Brain microvascular endothelial cell (primary cell): Measurements from ENCODE around the gene NKX1-1.

Experiments
- DNase-seq: peaks from one replicate; pipeline ENCODE4 v3.0.0-alpha.2; 2020
- H3K27ac ChIP-seq: fragments of 250-450 bp; sonication (Bioruptor Pico); 2 replicates; pipeline ENCODE4 v1.5.1; 2020; ENCODE audit warnings: mild to moderate bottlenecking, moderate library complexity
- H3K27me3 ChIP-seq: fragments of 250-450 bp; sonication (Bioruptor Pico); replicated peaks from 2 replicates; pipeline ENCODE4 v1.5.1; 2020; ENCODE audit warnings: mild to moderate bottlenecking
- H3K36me3 ChIP-seq: fragments of 250-450 bp; sonication (Bioruptor Pico); replicated peaks from 2 replicates; pipeline ENCODE4 v1.5.1; 2020; ENCODE audit warnings: mild to moderate bottlenecking
- H3K4me3 ChIP-seq: 2 replicates; pipeline ENCODE4 v1.5.1; 2011; ENCODE audit warnings: low read depth, mild to moderate bottlenecking, control low read depth, low read length, moderate library complexity
- in situ Hi-C: cut with HindIII; loops from 2 replicates; pipeline ENCODE4 v1.10.0; 2017; ENCODE audit warnings: low sequenced_read_pairs, low pct_ligation_motif_present
- TF ChIP-seq, protein P1 (sequence below): IDR thresholded peaks from 2 replicates; pipeline ENCODE4 v1.5.1; 2011; ENCODE audit warnings: low read depth, mild to moderate bottlenecking, moderate library complexity, low read length, control low read depth, inconsistent platforms; ENCODE audit errors: missing control alignments

NKX1-1 gene

GRCh38 chr4:1382776-1383727 is 23.2 kb downstream of the NKX1-1 start:
- TF ChIP-seq, protein P1, sequence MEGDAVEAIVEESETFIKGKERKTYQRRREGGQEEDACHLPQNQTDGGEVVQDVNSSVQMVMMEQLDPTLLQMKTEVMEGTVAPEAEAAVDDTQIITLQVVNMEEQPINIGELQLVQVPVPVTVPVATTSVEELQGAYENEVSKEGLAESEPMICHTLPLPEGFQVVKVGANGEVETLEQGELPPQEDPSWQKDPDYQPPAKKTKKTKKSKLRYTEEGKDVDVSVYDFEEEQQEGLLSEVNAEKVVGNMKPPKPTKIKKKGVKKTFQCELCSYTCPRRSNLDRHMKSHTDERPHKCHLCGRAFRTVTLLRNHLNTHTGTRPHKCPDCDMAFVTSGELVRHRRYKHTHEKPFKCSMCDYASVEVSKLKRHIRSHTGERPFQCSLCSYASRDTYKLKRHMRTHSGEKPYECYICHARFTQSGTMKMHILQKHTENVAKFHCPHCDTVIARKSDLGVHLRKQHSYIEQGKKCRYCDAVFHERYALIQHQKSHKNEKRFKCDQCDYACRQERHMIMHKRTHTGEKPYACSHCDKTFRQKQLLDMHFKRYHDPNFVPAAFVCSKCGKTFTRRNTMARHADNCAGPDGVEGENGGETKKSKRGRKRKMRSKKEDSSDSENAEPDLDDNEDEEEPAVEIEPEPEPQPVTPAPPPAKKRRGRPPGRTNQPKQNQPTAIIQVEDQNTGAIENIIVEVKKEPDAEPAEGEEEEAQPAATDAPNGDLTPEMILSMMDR: no peak
- no peak overlapping the region for H3K4me3 ChIP-seq
- no peak overlapping the region for H3K27ac ChIP-seq
- no peak for DNase-seq
- no peaks in the 10 kb centered on the region for H3K27me3 ChIP-seq
- in situ Hi-C loops: no loop called here
- H3K36me3 ChIP-seq: no peaks in the 10 kb centered on the region

DNA sequence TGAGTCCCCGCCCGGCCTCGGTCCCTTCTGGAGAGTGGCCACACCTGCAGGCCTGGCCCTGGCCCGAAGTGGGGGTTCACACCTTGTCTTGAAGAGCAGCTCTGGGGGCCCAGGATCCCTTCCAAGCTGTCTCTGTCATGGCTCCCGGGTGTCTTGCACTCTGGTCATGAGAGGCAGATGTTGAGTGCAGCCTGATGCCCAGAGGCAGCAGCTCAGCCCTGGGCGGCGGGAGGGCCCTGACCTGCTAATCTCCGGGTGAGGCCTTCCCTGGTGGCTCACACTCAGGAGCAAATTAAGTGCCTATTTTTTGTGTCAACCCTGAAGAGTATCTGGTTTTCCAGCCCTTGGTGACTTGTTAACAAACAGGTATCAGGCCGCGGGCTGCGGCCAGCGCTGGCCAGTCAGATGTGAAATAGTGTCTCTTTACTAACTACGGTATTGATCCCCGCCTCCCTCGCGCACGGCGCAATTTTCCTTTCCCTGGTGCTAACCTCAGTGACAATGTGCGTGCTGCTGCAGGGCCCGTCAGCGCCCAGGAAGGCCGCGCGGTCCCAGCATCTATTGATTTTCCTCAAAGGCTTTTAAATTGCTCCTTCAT is 24.2 kb downstream of the NKX1-1 start:
- H3K36me3 ChIP-seq: no peaks in the 10 kb centered on the region
- H3K4me3 ChIP-seq: no peak overlapping the region
- TF ChIP-seq, protein P1: no peak
- H3K27ac ChIP-seq: no peak overlapping the region
- in situ Hi-C loops: no loop called here
- no peaks in the 10 kb centered on the region for H3K27me3 ChIP-seq
- DNase-seq: no peak

GRCh38 chr4:1381181-1381621 is 25.0 kb downstream of the NKX1-1 start:
- DNase-seq: no peak
- Histone ChIP-seq H3K36me3 (no peaks in the 10 kb centered on the region), H3K4me3 (no peak overlapping the region), H3K27ac (no peak overlapping the region), H3K27me3 (no peaks in the 10 kb centered on the region)
- TF ChIP-seq, protein P1: no peak
- in situ Hi-C loops: no loop called here

GRCh38 chr4:1380368-1381151 is 25.7 kb downstream of the NKX1-1 start:
- Histone ChIP-seq H3K36me3 (no peaks in the 10 kb centered on the region), H3K27me3 (no peaks in the 10 kb centered on the region), H3K4me3 (no peak overlapping the region), H3K27ac (no peak overlapping the region)
- in situ Hi-C loops: no loop called here
- TF ChIP-seq, protein P1: no peak
- no peak for DNase-seq

DNA sequence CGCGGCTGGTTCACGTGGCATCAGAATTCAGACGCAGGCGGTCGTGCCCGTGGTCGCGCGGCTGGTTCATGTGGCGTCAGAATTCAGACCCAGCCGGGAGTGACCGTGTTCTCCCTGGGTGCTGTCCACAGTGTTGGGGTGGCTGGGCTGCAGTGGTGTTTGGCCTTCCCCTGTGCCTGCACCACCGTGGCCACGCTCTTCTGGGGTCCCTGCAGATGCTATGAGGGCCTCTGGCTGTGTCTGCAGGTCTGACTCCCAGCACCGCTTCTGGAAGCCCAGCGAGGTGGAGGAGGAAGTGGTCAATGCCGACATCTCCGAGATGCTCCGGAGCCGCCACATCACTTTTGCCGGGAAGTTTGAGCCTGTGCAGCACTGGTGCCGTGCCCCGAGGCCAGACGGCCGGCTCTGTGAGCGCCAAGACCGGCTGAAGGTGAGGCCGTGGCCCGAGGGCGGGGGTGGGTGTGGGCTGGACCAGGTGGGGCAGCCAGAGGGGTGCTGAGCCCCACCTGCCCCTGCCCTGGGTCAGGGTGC is 26.4 kb downstream of the NKX1-1 start:
- Histone ChIP-seq H3K4me3 (no peak overlapping the region), H3K27me3 (no peaks in the 10 kb centered on the region), H3K36me3 (no peaks in the 10 kb centered on the region), H3K27ac (no peak overlapping the region)
- TF ChIP-seq, protein P1: no peak
- no peak for DNase-seq
- in situ Hi-C loops: no loop called here
